MM.1S (cell line): ENCODE data around the gene MRPS21.

Source experiments
- EZH2 ChIP-seq: fragments of 300-600 bp; sonication (generic); optimal IDR thresholded peaks from 2 replicates; pipeline ENCODE3; 2017; ENCODE audit warnings: low read depth, mild to moderate bottlenecking, antibody characterized with exemption, low read length, mixed read lengths
- TF ChIP-seq, protein P1 (sequence below): fragments of 300-600 bp; sonication (generic); IDR thresholded peaks from 2 replicates; pipeline ENCODE4 v1.5.1; 2016; ENCODE audit warnings: antibody characterized with exemption, low read length, mixed read lengths

DNA sequence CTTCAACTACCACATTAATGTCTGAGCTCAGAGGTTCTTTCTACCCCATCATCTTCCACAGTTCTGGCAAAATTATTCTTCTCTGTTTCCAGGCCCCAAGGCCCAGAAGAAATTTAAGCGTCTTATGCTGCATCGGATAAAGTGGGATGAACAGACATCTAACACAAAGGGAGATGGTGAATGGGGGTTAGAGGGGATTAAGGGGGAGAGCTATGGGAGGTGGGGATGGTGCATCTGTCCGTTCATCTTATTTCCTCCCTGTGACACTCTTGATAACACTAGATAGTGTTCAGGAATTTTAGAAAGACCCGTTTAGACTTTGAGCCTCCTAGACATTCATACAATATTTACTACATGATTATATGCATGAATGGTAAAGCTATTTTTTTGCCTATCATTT, 52.7 kb downstream of the MRPS21 start:
- TF ChIP-seq EZH2: no peak
- TF ChIP-seq, protein P1, sequence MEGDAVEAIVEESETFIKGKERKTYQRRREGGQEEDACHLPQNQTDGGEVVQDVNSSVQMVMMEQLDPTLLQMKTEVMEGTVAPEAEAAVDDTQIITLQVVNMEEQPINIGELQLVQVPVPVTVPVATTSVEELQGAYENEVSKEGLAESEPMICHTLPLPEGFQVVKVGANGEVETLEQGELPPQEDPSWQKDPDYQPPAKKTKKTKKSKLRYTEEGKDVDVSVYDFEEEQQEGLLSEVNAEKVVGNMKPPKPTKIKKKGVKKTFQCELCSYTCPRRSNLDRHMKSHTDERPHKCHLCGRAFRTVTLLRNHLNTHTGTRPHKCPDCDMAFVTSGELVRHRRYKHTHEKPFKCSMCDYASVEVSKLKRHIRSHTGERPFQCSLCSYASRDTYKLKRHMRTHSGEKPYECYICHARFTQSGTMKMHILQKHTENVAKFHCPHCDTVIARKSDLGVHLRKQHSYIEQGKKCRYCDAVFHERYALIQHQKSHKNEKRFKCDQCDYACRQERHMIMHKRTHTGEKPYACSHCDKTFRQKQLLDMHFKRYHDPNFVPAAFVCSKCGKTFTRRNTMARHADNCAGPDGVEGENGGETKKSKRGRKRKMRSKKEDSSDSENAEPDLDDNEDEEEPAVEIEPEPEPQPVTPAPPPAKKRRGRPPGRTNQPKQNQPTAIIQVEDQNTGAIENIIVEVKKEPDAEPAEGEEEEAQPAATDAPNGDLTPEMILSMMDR: no peak
